Lower leg skin (tissue), 4 donors: ENCODE measurements around the gene IFT43. TPM values are rescaled to one million over a fixed set of nuclear protein-coding genes. Genes with fewer than 3 reads are reported as not detected.

Experiments used
- DNase-seq, 2 donors: peaks; one replicate each; pipeline ENCODE4 v3.0.0-alpha.2; 2019; ENCODE audit warnings: low spot score in 2 of 2
- H3K4me3 ChIP-seq: fragments of 200-600 bp; sonication (generic); 2 replicates; pipeline ENCODE4 v1.5.1; 2017; ENCODE audit warnings: mild to moderate bottlenecking, low read depth; ENCODE audit not compliant: poor library complexity, severe bottlenecking
- POLR2A ChIP-seq, 2 donors: fragments of 450-650 bp; IDR thresholded peaks; one replicate each; pipeline ENCODE4 v1.6.1; 2016 to 2017; ENCODE audit warnings: antibody characterized with exemption in 2 of 2, mild to moderate bottlenecking in 1 of 2, moderate library complexity in 1 of 2
- WGBS, 2 donors: methylation state at CpG; one replicate each; pipeline ENCODE4 v1.1.5; 2018; 5-methylcytosine and 5-hydroxymethylcytosine counted together
- intact Hi-C: fragments of 100-400 bp; cut with DNase I; formaldehyde crosslinking; loops from one replicate; pipeline ENCODE4 v1.15.0; 2023; ENCODE audit warnings: low total_unique reads
- total RNA-seq, 4 donors: library from RNA; depleted of rRNA; stranded (reverse); fragments of >200 nt; gene quantifications; one replicate each; pipeline ENCODE4 v1.1.0, GENCODE V29; 2016
- TF ChIP-seq, protein P1 (sequence below), 3 donors: fragments of 450-650 bp; IDR thresholded peaks; one replicate each; pipeline ENCODE4 v1.5.1; 2016; ENCODE audit warnings: antibody characterized with exemption in 3 of 3, mild to moderate bottlenecking in 3 of 3, moderate library complexity in 2 of 3

IFT43 gene
- total RNA-seq, 4 donors from 2014 or later, result 18.1 to 30.9 (median 19.7) TPM

DNA sequence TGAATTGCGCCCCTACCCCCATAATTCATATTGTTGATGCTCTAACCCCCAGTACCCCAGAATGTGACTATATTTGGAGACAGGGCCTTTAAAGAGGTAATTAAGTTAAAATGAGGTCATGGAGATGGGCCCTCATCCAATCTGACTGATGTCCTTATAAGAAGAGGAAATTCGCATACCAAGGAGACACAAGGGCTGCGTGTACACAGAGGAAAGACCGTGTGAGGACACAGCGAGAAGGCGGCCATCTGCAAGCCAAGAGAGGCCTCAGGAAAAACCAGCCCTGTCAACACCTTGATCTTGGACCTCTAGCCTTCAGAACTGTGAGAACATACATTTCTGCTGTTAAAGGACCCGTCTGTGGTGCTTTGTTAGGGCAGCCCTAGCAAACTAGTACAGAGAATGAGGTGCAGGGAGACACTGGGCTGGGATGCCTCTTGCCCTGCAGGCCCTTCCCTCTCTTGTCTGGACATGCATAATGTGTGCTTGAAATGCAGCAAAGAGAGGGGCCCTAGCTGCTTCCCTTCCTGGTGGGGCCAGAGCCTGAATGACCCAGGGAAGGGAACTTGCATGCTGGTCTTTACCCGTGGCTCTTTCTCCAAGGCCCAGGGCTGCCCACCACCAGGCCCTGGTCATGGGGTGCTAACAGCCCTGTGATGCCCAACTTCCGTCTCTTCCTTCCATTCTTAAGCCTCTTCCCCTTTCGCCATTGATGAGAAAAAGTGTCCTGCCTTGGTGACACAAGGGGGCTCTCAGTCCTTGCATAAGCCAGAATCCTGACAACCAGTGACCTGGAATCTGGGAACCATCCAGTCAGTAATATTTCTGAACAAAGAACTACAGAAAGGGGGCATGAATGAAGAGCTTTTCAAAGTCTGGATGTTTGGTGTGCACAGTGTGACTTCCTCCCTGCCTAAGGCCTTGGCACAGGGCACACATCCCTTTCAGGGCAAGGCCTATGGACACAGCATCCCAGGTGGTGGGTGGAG lies 116.1 kb downstream of the IFT43 start:
- TF ChIP-seq POLR2A (IDR thresholded peaks at IDR 0.05), result no peak
- TF ChIP-seq, protein P1, sequence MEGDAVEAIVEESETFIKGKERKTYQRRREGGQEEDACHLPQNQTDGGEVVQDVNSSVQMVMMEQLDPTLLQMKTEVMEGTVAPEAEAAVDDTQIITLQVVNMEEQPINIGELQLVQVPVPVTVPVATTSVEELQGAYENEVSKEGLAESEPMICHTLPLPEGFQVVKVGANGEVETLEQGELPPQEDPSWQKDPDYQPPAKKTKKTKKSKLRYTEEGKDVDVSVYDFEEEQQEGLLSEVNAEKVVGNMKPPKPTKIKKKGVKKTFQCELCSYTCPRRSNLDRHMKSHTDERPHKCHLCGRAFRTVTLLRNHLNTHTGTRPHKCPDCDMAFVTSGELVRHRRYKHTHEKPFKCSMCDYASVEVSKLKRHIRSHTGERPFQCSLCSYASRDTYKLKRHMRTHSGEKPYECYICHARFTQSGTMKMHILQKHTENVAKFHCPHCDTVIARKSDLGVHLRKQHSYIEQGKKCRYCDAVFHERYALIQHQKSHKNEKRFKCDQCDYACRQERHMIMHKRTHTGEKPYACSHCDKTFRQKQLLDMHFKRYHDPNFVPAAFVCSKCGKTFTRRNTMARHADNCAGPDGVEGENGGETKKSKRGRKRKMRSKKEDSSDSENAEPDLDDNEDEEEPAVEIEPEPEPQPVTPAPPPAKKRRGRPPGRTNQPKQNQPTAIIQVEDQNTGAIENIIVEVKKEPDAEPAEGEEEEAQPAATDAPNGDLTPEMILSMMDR (IDR thresholded peaks at IDR 0.05), result no peak
- H3K4me3 ChIP-seq, result no peak overlapping the region
- intact Hi-C loops, result no loop called here
- DNase-seq, result no peak
- WGBS, 2 donors, result 46 to 59% methylated on average over 10 of the region's 10 CpGs

DNA sequence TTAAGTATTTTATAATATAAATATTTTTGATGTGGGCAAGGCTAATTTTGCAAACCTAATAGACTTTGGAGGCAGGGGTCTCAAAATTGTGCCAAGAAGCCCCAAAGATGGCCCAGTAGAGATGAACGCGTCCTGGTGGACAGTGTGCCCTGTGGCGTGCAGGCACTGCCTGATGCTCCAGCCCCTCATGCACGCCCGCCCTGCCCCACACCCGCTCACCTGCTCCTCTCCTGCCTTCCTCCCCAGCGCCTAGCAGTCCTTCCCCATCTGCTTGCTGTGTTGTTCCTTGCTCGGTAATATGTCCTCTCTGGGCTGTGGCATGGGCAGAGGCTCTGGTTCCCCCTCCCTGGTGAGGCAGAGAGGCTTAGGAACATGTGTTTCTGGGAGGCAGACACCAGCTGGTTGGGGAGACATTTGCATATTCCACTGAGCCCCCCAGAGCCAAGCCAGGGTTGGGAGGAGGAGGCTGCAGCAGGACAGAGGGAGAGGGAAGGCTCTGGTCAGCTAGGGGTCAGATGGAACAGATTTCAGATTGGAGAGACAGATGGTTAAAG lies 119.3 kb downstream of the IFT43 start:
- no peak for DNase-seq
- H3K4me3 ChIP-seq, result no peak overlapping the region
- intact Hi-C loops, result no loop called here
- 83 to 85% methylated on average over 8 of the region's 8 CpGs for WGBS, 2 donors
- TF ChIP-seq, protein P1 (IDR thresholded peaks at IDR 0.05), result no peak
- no peak for TF ChIP-seq POLR2A (IDR thresholded peaks at IDR 0.05)

- H3K4me3 ChIP-seq, result no peak overlapping the region
- no peak for TF ChIP-seq POLR2A (IDR thresholded peaks at IDR 0.05)
- TF ChIP-seq, protein P1 (IDR thresholded peaks at IDR 0.05), result no peak
- intact Hi-C loops, result no loop called here
- 93% methylated on average over 2 of the region's 2 CpGs for WGBS, 2 donors
- DNase-seq, result no peak
These were observed 120.6 kb downstream of the IFT43 start for GRCh38 chr14:76106188-76106587.

- no peak overlapping the region for H3K4me3 ChIP-seq
- intact Hi-C loops, result no loop called here
These were observed 123.7 kb downstream of the IFT43 start for GRCh38 chr14:76109087-76109880.

More at GRCh38 chr14:76109087-76109880, 123.7 kb downstream of the IFT43 start:
- TF ChIP-seq, protein P1 (IDR thresholded peaks at IDR 0.05), result no peak
- TF ChIP-seq POLR2A (IDR thresholded peaks at IDR 0.05), result no peak
- WGBS, 2 donors, result 62% methylated on average over 14 of the region's 14 CpGs
- peak in 1 of 2 donors; percentile 60 for DNase-seq
